NCI-H187 (cell line): ENCODE results near the gene DOCK2.

Experiments used
- DNase-seq, 2 experiments: peaks; one replicate each; lab custom pipeline; 2025; lab: John Stamatoyannopoulos, UW

DOCK2 gene

DNA sequence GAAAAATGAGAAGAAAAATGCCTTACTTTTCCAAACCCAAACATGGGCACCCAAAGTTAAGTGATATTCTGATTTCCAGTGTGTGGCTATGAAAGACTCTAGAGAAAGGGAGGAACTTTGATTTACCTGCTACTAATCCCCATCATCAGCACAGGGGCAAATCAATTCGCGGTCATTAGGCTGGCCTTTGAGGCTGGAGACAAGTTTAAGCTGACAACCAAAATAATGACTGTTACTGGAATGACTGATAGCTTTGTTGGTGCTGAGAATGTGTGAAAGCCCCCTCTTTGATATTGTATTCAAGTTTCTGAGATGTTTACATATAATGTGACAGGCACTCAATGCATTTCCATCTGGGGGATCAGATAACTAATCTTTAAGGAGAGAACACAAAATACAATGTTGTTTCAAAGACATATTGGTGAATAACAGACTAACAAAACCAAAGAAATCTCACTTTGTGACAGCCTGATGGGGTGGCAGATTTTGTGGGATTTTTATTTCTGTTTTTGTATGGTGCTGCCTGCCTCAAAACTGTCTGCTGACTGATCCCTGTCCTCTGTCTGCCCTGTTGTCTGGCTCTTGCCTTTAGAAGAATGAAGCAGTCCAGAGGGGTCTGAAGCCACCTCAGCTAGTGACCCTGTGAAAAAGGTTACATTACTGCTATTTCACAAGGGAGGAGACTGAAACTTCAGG is 355.9 kb downstream of the DOCK2 start:
- no peak for DNase-seq

DNA sequence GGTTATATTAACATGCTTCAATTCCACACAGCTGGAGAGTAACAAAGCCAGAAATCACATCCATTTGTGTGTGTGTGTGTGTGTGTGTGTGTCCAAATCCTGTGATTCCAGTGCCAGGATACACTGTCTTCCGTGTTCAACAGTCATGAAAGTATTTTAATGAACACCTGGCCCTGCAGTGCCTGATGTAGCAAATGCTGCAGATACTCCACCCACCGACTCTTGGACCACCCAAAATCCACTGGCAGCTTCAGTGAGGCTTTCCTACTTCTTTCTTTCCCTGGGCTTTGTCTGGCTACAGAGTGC is 356.4 kb downstream of the DOCK2 start:
- no peak for DNase-seq

DNA sequence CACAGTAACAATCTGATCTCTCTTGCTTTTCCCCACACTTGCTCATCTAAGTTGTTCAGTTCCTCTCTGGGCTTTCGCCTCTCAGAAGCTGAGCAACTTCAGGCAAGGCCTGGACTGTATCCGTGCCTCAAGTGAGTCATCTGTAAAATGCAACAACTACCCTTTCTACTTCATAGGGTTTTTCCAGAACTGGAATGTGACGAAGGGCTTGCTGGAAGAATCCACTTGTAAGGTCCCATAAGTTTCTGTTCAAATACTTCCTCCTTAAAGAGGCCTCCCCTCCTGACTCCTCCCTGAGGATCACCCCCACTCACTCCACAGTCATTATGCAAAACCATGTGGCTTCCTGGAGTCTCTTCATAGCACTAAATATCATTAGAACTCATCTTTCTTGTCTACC is 360.7 kb downstream of the DOCK2 start:
- no peak for DNase-seq

DNA sequence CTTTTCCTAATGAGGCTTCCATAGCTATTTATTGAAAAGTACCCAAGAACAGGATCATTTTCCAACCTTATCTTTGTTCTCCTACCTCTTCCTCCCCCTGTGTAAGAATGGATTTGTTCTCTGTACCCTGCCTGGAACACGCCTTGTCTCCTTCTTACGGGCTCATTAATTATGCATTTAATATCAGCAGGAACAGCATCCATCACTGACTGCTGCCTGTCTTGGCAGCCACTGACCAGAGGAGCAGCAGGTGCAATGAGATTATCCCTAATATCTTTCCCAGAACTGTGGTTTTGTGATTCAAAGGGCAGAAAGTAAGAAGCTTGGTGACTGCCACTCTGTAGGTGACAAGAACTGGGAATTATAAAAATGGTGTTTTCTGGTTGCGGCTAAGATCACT is 362.5 kb downstream of the DOCK2 start:
- no peak for DNase-seq

DNA sequence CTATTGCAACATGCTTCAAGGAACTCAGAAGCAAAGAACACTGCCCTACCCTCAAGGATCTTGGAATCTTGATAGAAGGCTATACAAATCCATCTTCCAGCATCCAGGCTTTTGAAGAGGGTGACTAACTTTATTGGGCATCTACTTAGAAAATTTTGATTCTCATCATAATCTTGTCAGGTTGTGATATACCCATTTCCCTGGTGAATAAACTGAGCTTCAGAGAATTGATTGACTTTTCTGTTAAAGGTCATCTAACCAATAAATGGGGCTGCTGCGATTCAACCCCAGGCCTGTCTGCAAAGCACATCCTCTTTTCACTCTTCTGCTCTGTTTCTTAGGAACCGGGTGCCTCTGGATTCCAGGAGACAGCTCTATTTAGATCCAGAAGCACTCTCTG is 363.1 kb downstream of the DOCK2 start:
- DNase-seq = no peak

DNA sequence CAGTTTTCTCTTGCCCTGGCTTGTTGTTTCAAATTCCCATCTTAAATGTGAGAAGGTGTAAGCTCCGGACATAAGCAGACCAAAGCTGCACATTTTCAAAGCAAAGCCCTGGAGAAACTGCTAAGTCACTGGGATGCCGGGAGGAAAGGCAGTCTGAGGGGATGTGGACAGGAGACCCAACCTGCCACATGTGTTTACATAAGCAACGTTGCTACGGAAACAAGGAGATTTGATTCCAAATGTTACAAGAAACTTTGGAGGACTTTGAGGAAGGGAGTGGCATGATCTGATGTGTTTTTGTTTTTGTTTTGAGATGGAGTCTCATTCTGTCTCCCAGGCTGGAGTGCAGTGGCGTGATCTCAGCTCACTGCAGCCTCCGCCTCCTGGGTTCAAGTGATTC is 368.9 kb downstream of the DOCK2 start:
- DNase-seq = no peak

DNA sequence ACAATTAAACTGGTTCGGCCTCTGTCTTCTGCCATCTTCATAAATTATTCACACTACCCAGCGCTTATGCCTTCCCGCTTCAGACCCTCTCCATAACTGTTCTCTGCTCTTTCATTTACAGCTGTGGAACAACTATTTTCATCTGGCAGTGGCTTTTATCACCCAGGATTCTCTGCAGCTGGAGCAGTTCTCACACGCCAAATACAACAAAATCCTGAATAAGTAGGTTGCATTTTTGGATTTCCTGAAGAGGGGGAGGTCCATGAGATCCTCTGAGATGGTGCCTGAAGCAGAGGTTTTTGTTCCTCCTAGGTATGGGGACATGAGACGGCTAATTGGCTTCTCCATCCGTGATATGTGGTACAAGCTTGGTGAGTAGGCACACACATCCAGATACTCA is 371.3 kb downstream of the DOCK2 start:
- no peak for DNase-seq

DNA sequence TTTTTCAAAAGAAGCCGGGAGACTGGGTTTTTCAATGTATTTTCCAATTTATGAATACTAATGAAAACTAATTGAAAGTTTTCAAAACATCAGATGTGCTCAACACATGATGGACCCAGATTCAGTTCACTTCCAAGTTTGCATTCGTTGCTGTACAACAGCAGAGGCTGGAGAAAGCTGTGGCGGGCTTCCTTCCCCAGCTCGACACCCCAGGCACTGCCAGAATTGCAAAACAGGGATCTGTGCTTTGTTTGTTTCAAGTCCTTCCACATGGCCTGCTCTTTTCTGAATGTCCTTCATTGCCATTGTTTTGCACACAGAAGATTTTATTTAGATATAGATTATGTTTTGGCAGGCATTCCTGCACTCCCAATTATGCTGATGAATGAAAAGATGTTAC is 373.5 kb downstream of the DOCK2 start:
- no peak for DNase-seq

DNA sequence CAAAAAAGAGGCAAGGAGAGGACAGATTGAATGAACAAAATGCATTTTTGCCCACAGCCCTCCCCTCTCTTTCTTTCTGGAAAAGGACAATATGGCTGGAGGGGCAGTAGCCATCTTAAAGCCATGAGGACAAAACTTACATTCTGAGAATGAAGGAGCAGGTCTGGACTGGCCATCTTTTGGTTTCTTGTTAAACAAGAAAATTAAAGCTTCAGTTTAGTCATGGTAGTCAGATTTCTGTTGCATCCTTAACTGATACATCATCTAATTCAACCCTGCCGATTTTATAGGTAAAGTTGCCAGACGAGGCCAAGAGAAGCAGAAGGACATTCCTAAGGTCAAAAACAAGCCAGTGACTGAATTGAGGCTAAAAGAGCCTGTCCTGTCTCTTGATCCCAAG is 374.7 kb downstream of the DOCK2 start:
- DNase-seq = no peak

DNA sequence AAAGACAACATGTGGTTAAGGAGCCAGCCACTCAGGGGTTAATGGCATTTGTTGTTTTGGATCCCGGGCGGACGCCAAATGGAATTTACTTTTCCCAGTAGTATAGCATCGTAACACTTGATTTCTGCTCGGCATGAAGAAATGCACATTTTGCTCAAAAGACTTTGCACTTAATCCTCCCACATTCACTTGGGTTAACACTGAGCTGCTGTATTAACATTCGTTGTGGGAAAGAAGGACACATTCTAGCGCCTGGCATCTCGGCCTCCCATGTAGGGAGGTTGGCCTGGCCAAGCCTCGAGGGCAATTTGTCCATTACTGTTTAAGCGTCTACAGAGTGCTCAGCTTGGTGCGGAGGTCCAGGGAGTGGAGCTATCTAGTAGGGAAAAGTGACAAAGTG is 375.5 kb downstream of the DOCK2 start:
- DNase-seq = no peak

DNA sequence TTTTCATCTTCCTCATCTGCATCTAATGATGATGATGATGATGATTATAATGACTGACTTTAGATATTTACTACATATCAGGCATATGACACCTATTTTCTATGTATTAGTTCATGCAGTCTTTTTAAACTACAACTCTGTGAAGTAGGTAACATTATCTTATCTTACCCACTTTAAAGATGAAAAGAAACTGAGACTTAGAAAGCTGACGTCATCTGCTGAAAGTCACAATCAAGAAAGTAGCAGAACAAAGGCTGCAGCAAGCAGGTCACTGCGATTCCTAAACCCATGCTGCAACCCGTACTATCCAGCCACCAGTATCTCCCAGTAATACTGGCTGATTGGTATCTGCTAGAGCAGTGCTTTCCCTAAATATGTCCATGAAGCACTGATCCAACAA is 383.3 kb downstream of the DOCK2 start:
- no peak for DNase-seq

DNA sequence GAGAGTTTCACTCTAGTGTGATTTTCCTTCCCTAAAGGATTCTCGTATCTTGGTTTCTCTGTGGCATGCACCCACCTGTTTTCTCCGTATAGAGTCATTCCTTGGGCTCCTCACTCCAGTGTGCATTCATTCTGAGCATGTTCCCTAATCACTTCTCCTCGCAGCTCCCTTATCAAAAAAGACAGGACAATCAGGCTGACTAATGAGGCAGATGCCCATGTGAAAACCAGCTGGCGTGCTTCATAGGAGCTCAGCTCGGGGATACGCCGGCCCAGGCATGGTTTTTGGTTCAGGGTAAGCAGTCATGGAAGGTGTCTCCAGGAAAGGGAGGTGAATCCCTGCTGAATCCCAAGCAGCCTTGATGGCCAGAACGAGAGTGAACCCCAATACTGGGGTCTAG is 384.4 kb downstream of the DOCK2 start:
- no peak for DNase-seq

DNA sequence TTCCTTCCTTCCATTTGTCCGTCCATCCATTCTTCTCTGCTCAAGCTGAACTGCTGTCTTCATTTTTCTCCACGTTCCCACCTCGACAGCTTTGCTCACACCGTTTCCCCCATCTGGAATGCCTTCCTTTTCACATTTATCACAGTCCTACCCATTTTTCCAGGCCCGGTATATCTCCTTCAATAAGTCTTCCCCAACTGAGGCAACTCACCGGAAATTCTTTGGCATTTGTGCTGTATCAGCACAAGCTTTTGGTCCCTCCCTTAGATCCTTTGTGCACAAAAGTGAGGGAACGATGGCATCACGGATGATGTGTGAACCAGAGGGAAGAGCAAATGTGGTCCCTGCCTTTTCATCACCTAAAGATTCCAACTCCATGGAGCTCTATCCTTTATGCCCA is 388.8 kb downstream of the DOCK2 start:
- DNase-seq = no peak

DNA sequence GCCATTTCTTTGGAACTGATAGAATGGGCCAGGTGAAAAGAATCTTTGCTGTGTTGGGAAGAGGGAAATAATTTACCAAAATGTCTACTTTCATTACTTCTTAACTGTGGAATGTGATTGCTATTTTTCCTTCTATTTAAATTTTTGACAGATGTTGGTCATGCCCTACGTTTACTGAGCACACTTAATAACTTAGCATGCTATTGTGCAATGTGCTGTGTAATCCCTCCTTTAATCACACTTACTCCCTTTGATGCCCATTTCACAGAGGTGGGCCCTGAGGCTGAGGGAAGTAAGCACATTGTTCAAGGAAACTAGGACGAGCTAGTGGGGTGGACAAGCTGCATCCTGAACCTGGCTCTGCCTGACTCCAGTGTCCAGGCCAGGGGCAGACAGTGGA is 391.0 kb downstream of the DOCK2 start:
- DNase-seq = no peak

DNA sequence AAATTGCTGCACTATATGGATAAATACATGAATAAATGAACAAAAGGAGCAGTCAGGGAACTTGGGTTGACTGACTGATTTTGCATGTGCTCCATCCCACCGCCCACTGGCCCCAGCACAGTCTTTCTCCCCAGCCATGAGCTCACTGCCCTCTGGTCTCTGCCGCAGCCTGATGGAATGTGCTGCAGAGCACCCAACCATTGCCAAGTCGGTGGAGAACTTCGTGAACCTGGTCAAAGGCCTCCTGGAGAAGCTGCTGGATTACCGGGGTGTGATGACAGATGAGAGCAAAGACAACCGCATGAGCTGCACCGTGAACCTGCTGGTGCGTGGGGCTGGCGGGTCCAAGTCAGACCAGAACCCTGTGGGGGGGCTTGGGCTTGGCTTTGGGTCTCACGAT is 397.2 kb downstream of the DOCK2 start:
- DNase-seq = no peak

DNA sequence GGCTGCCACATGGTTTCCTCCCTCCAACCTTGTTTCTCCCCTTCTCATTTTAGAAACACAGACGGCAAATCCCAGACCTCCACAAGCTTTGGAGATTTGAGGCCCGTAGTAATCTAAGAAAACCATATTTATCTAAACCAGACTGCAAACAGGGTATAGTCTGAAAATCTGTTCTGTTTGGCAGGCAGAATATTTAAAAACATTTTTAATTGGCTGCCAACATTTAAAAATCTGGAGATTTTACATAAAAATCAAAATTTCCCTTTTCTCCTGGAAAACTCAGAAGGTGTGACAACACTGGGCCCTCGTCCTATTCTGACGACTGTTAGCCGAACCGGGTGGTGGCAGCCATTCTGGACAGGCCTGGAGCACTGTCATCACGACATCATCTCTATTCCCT is 401.2 kb downstream of the DOCK2 start:
- no peak for DNase-seq

DNA sequence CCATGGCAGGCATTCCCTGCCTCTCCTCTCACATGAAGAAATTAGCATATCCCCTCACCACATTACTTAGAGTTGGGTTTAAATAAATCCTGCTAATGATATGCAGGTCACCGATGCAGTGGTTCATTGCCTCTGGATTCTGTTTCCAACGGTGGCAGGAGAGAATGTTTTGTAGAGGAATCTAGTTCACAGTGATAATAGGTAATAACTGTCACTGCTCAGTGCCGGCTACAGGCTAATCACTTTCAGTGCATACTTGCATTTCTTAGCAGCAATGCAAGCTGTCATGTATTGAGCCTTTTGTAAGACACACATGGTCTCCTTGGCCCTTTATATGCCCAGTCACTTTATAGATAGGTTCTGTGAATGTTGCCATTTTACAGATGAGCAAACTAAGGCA is 402.8 kb downstream of the DOCK2 start:
- no peak for DNase-seq

DNA sequence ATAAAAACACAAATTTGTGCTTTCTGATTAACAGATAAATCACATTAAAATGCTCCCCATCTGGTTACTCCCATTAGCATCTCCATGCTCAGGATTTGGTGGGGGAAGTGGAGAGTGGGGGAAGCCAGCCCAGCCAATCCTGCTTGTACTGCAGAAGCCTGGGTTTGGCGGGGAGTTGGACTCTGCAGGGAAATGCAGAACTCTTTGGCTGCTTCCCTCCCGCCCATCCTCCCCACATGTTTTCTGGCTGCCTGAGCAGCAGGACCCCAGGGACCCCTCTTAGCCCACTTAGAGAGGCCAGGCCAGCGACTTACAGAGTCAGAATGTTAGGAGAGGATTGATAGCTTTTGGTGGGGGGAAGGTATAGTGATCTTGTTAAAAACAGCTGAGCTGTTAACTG is 409.2 kb downstream of the DOCK2 start:
- no peak for DNase-seq

DNA sequence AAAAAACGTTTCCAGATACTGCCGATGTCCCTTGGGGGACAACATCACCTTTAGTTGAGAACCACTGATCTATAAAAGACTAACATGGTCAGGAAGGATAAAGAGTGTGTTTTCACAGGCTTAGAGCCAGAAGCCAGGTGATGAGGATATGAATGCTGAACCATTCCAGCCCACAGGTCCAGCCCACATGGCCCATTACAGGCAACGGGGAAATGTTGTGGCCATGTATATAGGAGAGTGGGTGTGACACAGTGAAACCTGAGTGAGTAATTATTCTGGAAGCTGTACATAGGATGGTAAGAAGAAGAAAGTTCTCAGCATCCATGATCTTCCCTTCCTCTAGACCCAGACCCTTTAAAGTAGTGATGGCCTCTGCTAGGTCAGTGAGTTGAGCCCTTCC is 412.6 kb downstream of the DOCK2 start:
- no peak for DNase-seq

DNA sequence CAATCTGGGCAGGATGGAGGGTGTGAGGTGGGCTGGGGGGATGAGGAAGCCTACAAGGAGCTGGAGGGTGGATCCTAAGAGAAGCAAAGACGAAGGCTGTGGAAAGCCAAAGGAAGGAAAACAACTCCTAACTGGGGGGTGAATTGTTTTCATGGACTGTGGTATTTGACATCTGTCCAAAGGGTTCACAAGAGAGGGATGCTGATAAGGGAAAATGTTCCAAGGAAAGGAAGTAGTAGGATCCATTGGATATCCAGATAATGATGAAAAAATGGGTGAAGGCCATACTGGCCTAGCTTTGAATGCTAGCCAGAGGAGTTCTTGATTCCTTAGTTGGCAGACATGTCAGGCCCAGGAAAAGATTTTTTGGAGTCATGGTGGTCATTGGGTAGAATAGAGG is 416.8 kb downstream of the DOCK2 start:
- no peak for DNase-seq

DNA sequence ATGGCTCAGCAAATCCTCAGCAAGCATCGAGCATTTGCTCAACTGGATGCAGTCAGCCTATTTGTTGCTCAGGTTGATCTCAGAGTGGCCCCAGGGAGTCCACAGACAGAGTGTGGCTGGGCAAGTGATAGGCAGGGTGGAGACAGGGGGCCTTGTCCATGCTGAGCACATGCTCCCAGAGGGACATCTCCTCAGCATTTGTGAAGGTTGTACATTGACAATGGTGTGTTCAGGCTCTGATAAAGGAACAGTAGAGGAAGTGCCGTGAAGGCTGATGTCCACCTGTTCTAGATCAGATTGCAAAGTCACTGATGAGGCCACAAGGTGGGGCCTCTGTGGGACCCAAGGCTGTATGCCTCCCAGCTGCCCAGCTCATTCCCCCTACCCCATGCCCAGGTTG is 418.5 kb downstream of the DOCK2 start:
- no peak for DNase-seq

DNA sequence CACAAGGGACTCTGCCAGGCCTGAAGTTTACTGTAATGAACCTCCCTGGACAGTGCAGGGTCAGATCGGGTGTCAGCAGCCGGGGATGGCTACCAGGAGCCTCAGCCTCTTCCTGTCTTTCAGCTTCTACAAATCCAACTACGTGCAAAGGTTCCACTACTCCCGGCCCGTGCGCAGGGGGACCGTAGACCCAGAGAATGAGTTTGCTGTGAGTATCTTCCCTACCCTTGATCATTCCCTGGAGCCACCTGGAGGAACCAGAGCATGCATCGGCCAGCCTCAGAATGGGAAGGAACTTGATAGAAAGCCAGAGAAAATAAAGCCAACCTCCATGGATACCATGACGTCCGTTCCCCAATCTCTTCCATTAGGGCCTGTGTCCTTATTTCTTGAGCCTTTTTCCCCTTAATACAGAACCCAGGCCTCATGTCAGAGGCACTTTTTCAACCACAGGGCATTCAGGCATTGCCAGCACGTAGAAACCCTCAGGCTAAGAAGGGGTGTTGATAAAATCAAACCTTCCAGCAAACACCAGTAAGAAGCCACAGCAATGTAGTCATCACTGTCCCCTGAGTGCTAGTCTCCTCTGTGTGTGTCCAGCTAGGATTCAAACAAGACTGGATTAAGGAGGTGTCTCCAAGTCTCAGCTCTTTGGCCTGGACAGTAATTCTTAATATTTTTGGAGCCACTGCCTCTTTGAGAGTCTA is 419.6 kb downstream of the DOCK2 start:
- no peak for DNase-seq

DNA sequence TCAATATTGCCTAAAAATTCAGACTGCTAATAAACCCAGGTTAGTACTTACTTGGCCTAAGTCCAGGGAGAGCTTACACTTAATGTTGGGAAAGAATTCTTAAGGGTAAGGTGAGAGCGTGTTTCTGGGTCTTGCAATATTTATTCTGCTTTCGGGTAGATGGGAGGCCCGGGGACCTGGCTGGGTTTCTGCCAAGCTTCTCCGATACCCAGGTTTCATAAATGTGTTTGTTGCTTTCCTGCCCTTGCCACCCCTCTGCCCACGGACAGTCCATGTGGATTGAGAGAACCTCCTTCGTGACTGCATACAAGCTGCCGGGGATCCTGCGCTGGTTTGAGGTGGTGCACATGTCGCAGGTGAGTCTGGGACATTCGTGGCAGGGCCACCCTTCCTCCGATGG is 420.2 kb downstream of the DOCK2 start:
- DNase-seq = no peak

DNA sequence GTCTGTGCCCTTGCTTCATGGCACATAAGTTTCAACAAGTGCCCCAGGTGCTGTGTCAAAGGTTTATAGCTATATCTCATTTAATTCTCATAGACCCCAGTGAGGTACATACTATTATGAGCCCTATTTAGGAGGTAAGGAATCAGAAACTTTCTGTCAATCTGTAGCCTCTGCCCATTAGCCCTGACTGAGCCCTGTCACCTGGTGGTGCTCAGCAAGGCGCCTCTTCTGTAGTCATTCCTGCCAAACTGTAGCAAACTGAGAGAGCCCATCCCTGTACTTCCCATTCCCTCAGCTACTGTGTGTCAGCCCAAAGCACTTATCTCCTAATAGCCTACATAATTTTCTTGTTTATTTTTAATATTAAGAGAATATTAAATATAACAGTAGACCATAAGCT is 422.1 kb downstream of the DOCK2 start:
- DNase-seq = no peak
